GM19324 (cell line): ENCODE measurements around the gene TIMM22.
"Not testable (repeated sequence)": the region's sequence is repeated elsewhere in the genome, so short reads cannot be mapped to it uniquely, and the experiment has no call there.

Experiments used
- ATAC-seq: cut with Tn5 transposase; IDR thresholded peaks from one replicate; pipeline ENCODE4 v1.9.1; 2021; ENCODE audit warnings: mild to moderate bottlenecking, moderate library complexity; ENCODE audit not compliant: unreplicated experiment, low FRiP score

Gene TIMM22

GRCh38 chr17:996554-997344 lies at the start of gene TIMM22:
TIMM22 (plus strand) TSS chr17:997129; CDS start chr17:997143, 14 bp downstream.
- peak; percentile 85 for ATAC-seq

GRCh38 chr17:948284-948852 lies 48.6 kb upstream of the TIMM22 start:
- no peak for ATAC-seq

GRCh38 chr17:949623-950303 lies 47.2 kb upstream of the TIMM22 start:
- ATAC-seq: no peak

- no peak for ATAC-seq
Measured at GRCh38 chr17:951325-952132, 45.4 kb upstream of the TIMM22 start.

GRCh38 chr17:952592-952991 lies 44.3 kb upstream of the TIMM22 start:
- not testable (repeated sequence) for ATAC-seq

GRCh38 chr17:953767-954166 lies 43.2 kb upstream of the TIMM22 start:
- no peak for ATAC-seq

GRCh38 chr17:954431-955164 lies 42.3 kb upstream of the TIMM22 start:
- ATAC-seq: no peak

GRCh38 chr17:956905-957304 lies 40.0 kb upstream of the TIMM22 start:
- ATAC-seq: no peak

GRCh38 chr17:957856-958421 lies 39.0 kb upstream of the TIMM22 start:
- ATAC-seq: no peak

GRCh38 chr17:958712-959451 lies 38.0 kb upstream of the TIMM22 start:
- ATAC-seq: no peak

- ATAC-seq: no peak
Measured at GRCh38 chr17:962166-962565, 34.8 kb upstream of the TIMM22 start.

- ATAC-seq: no peak
Measured at GRCh38 chr17:962670-963069, 34.3 kb upstream of the TIMM22 start.

GRCh38 chr17:964876-965275 lies 32.1 kb upstream of the TIMM22 start:
- no peak for ATAC-seq

- no peak for ATAC-seq
Measured at GRCh38 chr17:965311-965989, 31.5 kb upstream of the TIMM22 start.

GRCh38 chr17:967122-967521 lies 29.8 kb upstream of the TIMM22 start:
- no peak for ATAC-seq

- no peak for ATAC-seq
Measured at GRCh38 chr17:968812-969730, 27.9 kb upstream of the TIMM22 start.

GRCh38 chr17:969811-970355 lies 27.0 kb upstream of the TIMM22 start:
- ATAC-seq: no peak
